A549 (cell line): ENCODE measurements around the gene HBS1L. TPM values are rescaled to one million over a fixed set of nuclear protein-coding genes. Genes with fewer than 3 reads are reported as not detected.

Source experiments
- ATAC-seq, 2 experiments: fragments of 200-7000 bp in 1 of 2; fragments of >200 bp in 1 of 2; cut with Nextera tagmentation in 1 of 2; cut with Tn5 transposase in 1 of 2; 3 replicates each; pipeline versions ENCODE4 v1.8.0 to v1.9.1; 2018 to 2020; ENCODE audit warnings: mild to moderate bottlenecking in 1 of 2, moderate library complexity in 1 of 2
- CTCF ChIA-PET: fragments of 300-600 bp; sonication (Branson Sonifier 250); formaldehyde crosslinking; extraction: SDS; loops from one replicate; lab custom pipeline; 2021; ENCODE audit warnings: antibody characterized with exemption, inconsistent platforms; lab: Yijun Ruan, JAX
- POLR2A ChIA-PET: fragments of 350-600 bp; formaldehyde crosslinking; extraction: SDS; loops from one replicate; lab custom pipeline; 2021; ENCODE audit warnings: antibody characterized with exemption, inconsistent platforms; lab: Yijun Ruan, JAX
- DNase-seq, 2 experiments: peaks; one replicate each; pipeline versions ENCODE4 v3.0.0 to v3.0.0-alpha.2; 2011 to 2016; ENCODE audit warnings: low read depth in 1 of 2, low spot score in 1 of 2
- FAIRE-seq: peaks from 2 replicates; lab custom pipeline; 2011; peaks lifted over from hg19 to GRCh38; lab: Jason Lieb, UNC
- H3K27ac ChIP-seq, 2 experiments: fragments of >200 bp; sonication (Bioruptor Twin); formaldehyde crosslinking; 3 replicates each; pipeline ENCODE4 v1.5.1; 2016 to 2017
- H3K4me1 ChIP-seq: fragments of >200 bp; sonication (Bioruptor Twin); formaldehyde crosslinking; 3 replicates; pipeline ENCODE4 v1.6.1; 2016
- H3K4me2 ChIP-seq: fragments of >200 bp; sonication (Bioruptor Twin); formaldehyde crosslinking; 3 replicates; pipeline ENCODE4 v1.6.1; 2016
- H3K4me3 ChIP-seq: fragments of >200 bp; sonication (Bioruptor Twin); formaldehyde crosslinking; 3 replicates; pipeline ENCODE4 v1.5.1; 2016
- H3K9me3 ChIP-seq: fragments of >200 bp; sonication (Bioruptor Twin); formaldehyde crosslinking; 3 replicates; pipeline ENCODE4 v1.6.1; 2016
- BCL3 ChIP-seq: fragments of >200 bp; sonication (Bioruptor Twin); formaldehyde crosslinking; IDR thresholded peaks from 3 replicates; pipeline ENCODE4 v1.6.1; 2016
- BHLHE40 ChIP-seq: IDR thresholded peaks from 2 replicates; pipeline ENCODE4 v1.6.1; 2012; ENCODE audit warnings: low read depth, low read length, inconsistent platforms
- CBX8 ChIP-seq: fragments of 200-600 bp; sonication (generic); IDR thresholded peaks from 2 replicates; pipeline ENCODE4 v1.6.1; 2016
- CHD2 ChIP-seq: fragments of 150-350 bp; IDR thresholded peaks from 2 replicates; pipeline ENCODE4 v1.6.1; 2014; ENCODE audit warnings: low read length; ENCODE audit not compliant: partially characterized antibody
- CTCF ChIP-seq: fragments of >200 bp; sonication (Bioruptor Twin); formaldehyde crosslinking; IDR thresholded peaks from 3 replicates; pipeline ENCODE4 v1.5.1; 2016
- E2F6 ChIP-seq: IDR thresholded peaks from 2 replicates; pipeline ENCODE4 v1.6.1; 2012; ENCODE audit warnings: low read depth, borderline replicate concordance
- ELK1 ChIP-seq: fragments of 150-350 bp; IDR thresholded peaks from 2 replicates; pipeline ENCODE4 v1.6.1; 2014; ENCODE audit warnings: low read depth, mild to moderate bottlenecking, low read length
- FOSL2 ChIP-seq, 2 experiments: fragments of 450-650 bp in 1 of 2; fragments of >200 bp in 1 of 2; sonication (Bioruptor Twin) in 1 of 2; formaldehyde crosslinking; IDR thresholded peaks; 2 replicates each; pipeline versions ENCODE4 v1.5.0 to v1.6.1; 2016 to 2020; ENCODE audit warnings: mild to moderate bottlenecking in 1 of 2, moderate library complexity in 1 of 2
- HOXA7 ChIP-seq: fragments of 250-450 bp; sonication (Bioruptor Pico); IDR thresholded peaks from 2 replicates; pipeline ENCODE4 v1.5.0; 2020; ENCODE audit warnings: mild to moderate bottlenecking, moderate library complexity
- HOXB5 ChIP-seq: fragments of 250-450 bp; sonication (Bioruptor Pico); IDR thresholded peaks from 2 replicates; pipeline ENCODE4 v1.5.0; 2020; ENCODE audit warnings: mild to moderate bottlenecking, moderate library complexity
- JUN ChIP-seq, 2 experiments: fragments of >200 bp; sonication (Bioruptor Twin); formaldehyde crosslinking; IDR thresholded peaks; 2 replicates in 1 of 2; 3 replicates in 1 of 2; pipeline ENCODE4 v1.6.1; 2016 to 2017
- KDM1A ChIP-seq: fragments of 200-600 bp; sonication (generic); IDR thresholded peaks from 2 replicates; pipeline ENCODE4 v1.6.1; 2016; ENCODE audit warnings: low read depth, mild to moderate bottlenecking
- KDM5A ChIP-seq: fragments of 200-600 bp; sonication (generic); IDR thresholded peaks from 2 replicates; pipeline ENCODE4 v1.6.1; 2016; ENCODE audit warnings: antibody characterized with exemption, mild to moderate bottlenecking
- MAFK ChIP-seq: fragments of 450-650 bp; IDR thresholded peaks from 2 replicates; pipeline ENCODE4 v1.6.1; 2014; ENCODE audit not compliant: partially characterized antibody
- MYC ChIP-seq: IDR thresholded peaks from 2 replicates; pipeline ENCODE4 v1.6.1; 2012; ENCODE audit warnings: mild to moderate bottlenecking, inconsistent platforms, low read length, improper control_type of control experiment, borderline replicate concordance
- NPAS2 ChIP-seq: fragments of 250-450 bp; sonication (Bioruptor Pico); IDR thresholded peaks from 2 replicates; pipeline ENCODE4 v1.8.0; 2022; ENCODE audit warnings: mild to moderate bottlenecking, moderate library complexity, borderline replicate concordance
- PBX3 ChIP-seq: IDR thresholded peaks from 2 replicates; pipeline ENCODE4 v1.6.1; 2012
- PHF8 ChIP-seq: fragments of 200-600 bp; sonication (generic); IDR thresholded peaks from 2 replicates; pipeline ENCODE4 v1.6.1; 2016; ENCODE audit warnings: low read depth, mild to moderate bottlenecking, antibody characterized with exemption, moderate library complexity, borderline replicate concordance
- POLR2A ChIP-seq: IDR thresholded peaks from 2 replicates; pipeline ENCODE4 v1.6.1; 2012; ENCODE audit warnings: mild to moderate bottlenecking, low read length
- RARB ChIP-seq: fragments of 250-450 bp; sonication (Bioruptor Pico); IDR thresholded peaks from 2 replicates; pipeline ENCODE4 v1.8.0; 2021; ENCODE audit warnings: mild to moderate bottlenecking, moderate library complexity
- REST ChIP-seq: fragments of 200-600 bp; sonication (generic); IDR thresholded peaks from 2 replicates; pipeline ENCODE4 v1.6.1; 2016; ENCODE audit warnings: antibody characterized with exemption, mild to moderate bottlenecking, moderate library complexity
- RFX5 ChIP-seq: fragments of 450-650 bp; IDR thresholded peaks from 2 replicates; pipeline ENCODE4 v1.7.1; 2014; ENCODE audit warnings: antibody characterized with exemption, mild to moderate bottlenecking, moderate library complexity
- TFCP2L1 ChIP-seq: fragments of 250-450 bp; sonication (Bioruptor Pico); IDR thresholded peaks from 2 replicates; pipeline ENCODE4 v1.5.0; 2021; ENCODE audit warnings: mild to moderate bottlenecking
- USF2 ChIP-seq: fragments of 450-650 bp; IDR thresholded peaks from 2 replicates; pipeline ENCODE4 v1.6.1; 2014; ENCODE audit warnings: antibody characterized with exemption
- ZC3H11A ChIP-seq: fragments of 450-650 bp; IDR thresholded peaks from 2 replicates; pipeline ENCODE4 v1.6.1; 2014; ENCODE audit warnings: antibody characterized with exemption, mild to moderate bottlenecking
- ZFP36 ChIP-seq: fragments of 450-650 bp; IDR thresholded peaks from 2 replicates; pipeline ENCODE4 v1.6.1; 2014; ENCODE audit warnings: borderline replicate concordance; ENCODE audit not compliant: partially characterized antibody
- ZNF302 ChIP-seq: fragments of 250-450 bp; sonication (Bioruptor Pico); IDR thresholded peaks from 2 replicates; pipeline ENCODE4 v1.9.0; 2021; ENCODE audit warnings: inconsistent platforms, mild to moderate bottlenecking, moderate library complexity
- WGBS: methylation state at CpG from one replicate; pipeline ENCODE4 v1.1.6; 2017; ENCODE audit errors: missing lambda C conversion rate; 5-methylcytosine and 5-hydroxymethylcytosine counted together
- polyA plus RNA-seq, 4 experiments: library from polyadenylated mRNA; depleted of rRNA in 3 of 4; stranded (reverse); fragments of >200 nt; fragmentation: RNase III in 1 of 4; extraction: RNeasy Plus Mini Kit Qiagen cat#74134 plus additional on column Dnase treatment in 1 of 4; gene quantifications; 2 replicates in 3 of 4; 3 replicates in 1 of 4; pipeline ENCODE4 v1.2.3, GENCODE V29; 2011 to 2017

Gene HBS1L
- polyA plus RNA-seq, 2 of the 4 experiments (the other 2 are of a cell fraction): 41.5 to 61.7 TPM

GRCh38 chr6:134932098-134932497, 122.5 kb downstream of the HBS1L start:
- ATAC-seq (no peak), FAIRE-seq (no peak), DNase-seq (no peak)
- no peak overlapping the region for H3K4me2 ChIP-seq
- H3K27ac ChIP-seq: no peak overlapping the region; a peak in 1 of 6 replicates
- CTCF ChIA-PET: interaction anchor here (0.7 to 1.7 kb wide), 3 partner anchors 9 to 775 kb away, joined by 3 to 6 read pairs (median 4); no protein-coding TSS in a partner anchor
- H3K4me1 ChIP-seq: peaks cover 38% of the 10 kb centered on the region
- H3K4me3 ChIP-seq: no peak overlapping the region
- TF ChIP-seq POLR2A: no peak
- TF ChIP-seq ELK1: no peak
- no peak for TF ChIP-seq RARB (CRISPR knock-in tag)
- TF ChIP-seq RFX5: no peak
- TF ChIP-seq ZNF302: no peak
- TF ChIP-seq HOXB5: no peak
- no peak for TF ChIP-seq MYC
- TF ChIP-seq CBX8: no peak
- TF ChIP-seq PHF8: no peak
- no peak for TF ChIP-seq CTCF
- no peak for TF ChIP-seq ZC3H11A
- no peak for TF ChIP-seq JUN (IDR thresholded peaks at IDR 0.05)
- no peak for TF ChIP-seq ZFP36
- no peaks in the 10 kb centered on the region for H3K9me3 ChIP-seq
- POLR2A ChIA-PET: no interaction called here
- 87% methylated on average over 5 of the region's 5 CpGs for WGBS

GRCh38 chr6:134930463-134930862, 124.2 kb downstream of the HBS1L start:
- Histone ChIP-seq H3K4me3 (no peak overlapping the region), H3K4me1 (peaks cover 22% of the 10 kb centered on the region), H3K27ac (no peak overlapping the region), H3K4me2 (no peak overlapping the region), H3K9me3 (no peaks in the 10 kb centered on the region)
- no peak for TF ChIP-seq PBX3
- no peak for TF ChIP-seq BHLHE40
- TF ChIP-seq HOXA7 (CRISPR knock-in tag): no peak
- TF ChIP-seq NPAS2 (CRISPR knock-in tag): no peak
- no peak for TF ChIP-seq E2F6
- no peak for TF ChIP-seq MYC
- no peak for TF ChIP-seq FOSL2 (IDR thresholded peaks at IDR 0.05)
- no peak for TF ChIP-seq FOSL2 (CRISPR knock-in tag; IDR thresholded peaks at IDR 0.05)
- no peak for TF ChIP-seq BCL3
- TF ChIP-seq CHD2: no peak
- TF ChIP-seq HOXB5: no peak
- no peak for TF ChIP-seq CBX8
- TF ChIP-seq JUN (IDR thresholded peaks at IDR 0.05): no peak
- no peak for TF ChIP-seq TFCP2L1 (CRISPR knock-in tag)
- no peak for TF ChIP-seq USF2
- no peak for TF ChIP-seq PHF8
- no peak for TF ChIP-seq KDM5A
- no peak for TF ChIP-seq REST
- no peak for TF ChIP-seq MAFK
- TF ChIP-seq KDM1A: no peak
- DNase-seq (no peak), ATAC-seq (no peak), FAIRE-seq (no peak)
- CTCF ChIA-PET: interaction anchor here (0.8 to 1.9 kb wide), 3 partner anchors 10 to 807 kb away, joined by 3 to 12 read pairs (median 9); no protein-coding TSS in a partner anchor
- WGBS: 88% methylated on average over 6 of the region's 6 CpGs
- POLR2A ChIA-PET: no interaction called here
